Measurements from ENCODE around the gene MICU1. TPM values are rescaled to one million over a fixed set of nuclear protein-coding genes. Genes with fewer than 3 reads are reported as not detected.

The MICU1 gene
- polyA plus RNA-seq, 2 of the 4 experiments (the other 2 are of a cell fraction): 54.5 to 58.6 TPM

GRCh38 chr10:72379776-72380175, 246.1 kb downstream of the MICU1 start (continued):
- TF ChIP-seq BCL3 (IDR thresholded peaks at IDR 0.05) (no peak), JUNB (IDR thresholded peaks at IDR 0.05) (no peak), HEYL (CRISPR knock-in tag; IDR thresholded peaks at IDR 0.05) (no peak)

GRCh38 chr10:72379062-72379461, 246.8 kb downstream of the MICU1 start:
- ATAC-seq (no peak), DNase-seq (ENCODE audit: low read depth in 1 of 2, low spot score in 1 of 2) (no peak), FAIRE-seq (no peak)
- ChIA-PET CTCF (interaction anchor here (1.8 to 2.8 kb wide), 2 partner anchors 12 to 14 kb away, joined by 3 to 13 read pairs; no protein-coding TSS in a partner anchor), POLR2A (no interaction called here)
- Histone ChIP-seq H3K4me3 (no peak overlapping the region), H3K27ac (no peak overlapping the region), H3K9me3 (no peaks in the 10 kb centered on the region), H3K4me1 (no peaks in the 10 kb centered on the region), H3K4me2 (no peak overlapping the region)
- TF ChIP-seq RCOR1 (IDR thresholded peaks at IDR 0.05; ENCODE audit: low read depth, low read length) (no peak), HDAC2 (IDR thresholded peaks at IDR 0.05) (no peak), ZFP36 (IDR thresholded peaks at IDR 0.05; ENCODE audit: borderline replicate concordance, partially characterized antibody) (no peak), CEBPB (IDR thresholded peaks at IDR 0.05) (no peak), HOXA7 (CRISPR knock-in tag; IDR thresholded peaks at IDR 0.05) (no peak), MAZ (IDR thresholded peaks at IDR 0.05; ENCODE audit: borderline replicate concordance, low read depth, low read length) (no peak), ATOH8 (CRISPR knock-in tag; IDR thresholded peaks at IDR 0.05; ENCODE audit: low read depth) (no peak), ZSCAN20 (CRISPR knock-in tag; IDR thresholded peaks at IDR 0.05) (no peak), REST (IDR thresholded peaks at IDR 0.05) (no peak), CHD4 (IDR thresholded peaks at IDR 0.05; ENCODE audit: borderline replicate concordance) (no peak), TFCP2L1 (CRISPR knock-in tag; IDR thresholded peaks at IDR 0.05) (no peak), E2F6 (IDR thresholded peaks at IDR 0.05; ENCODE audit: borderline replicate concordance, low read depth) (no peak), EHF (CRISPR knock-in tag; IDR thresholded peaks at IDR 0.05) (no peak), MYC (IDR thresholded peaks at IDR 0.05; ENCODE audit: borderline replicate concordance, low read length) (no peak), NR3C1 (IDR thresholded peaks at IDR 0.05) (no peak), PBX3 (IDR thresholded peaks at IDR 0.05) (no peak), TP53 (CRISPR knock-in tag; IDR thresholded peaks at IDR 0.05) (no peak), RFX5 (IDR thresholded peaks at IDR 0.05) (no peak), HOXB5 (CRISPR knock-in tag; IDR thresholded peaks at IDR 0.05) (no peak)
- WGBS (ENCODE audit: missing lambda C conversion rate): 92% methylated on average over 2 of the region's 2 CpGs

All from A549 (cell line).